ENCODE data around the gene SEMA4A.
A peak's percentile ranks its signal among the peaks of the same experiment; 100 is the strongest.
"Not testable (repeated sequence)": the region's sequence is repeated elsewhere in the genome, so short reads cannot be mapped to it uniquely, and the experiment has no call there.

Gene SEMA4A

DNA sequence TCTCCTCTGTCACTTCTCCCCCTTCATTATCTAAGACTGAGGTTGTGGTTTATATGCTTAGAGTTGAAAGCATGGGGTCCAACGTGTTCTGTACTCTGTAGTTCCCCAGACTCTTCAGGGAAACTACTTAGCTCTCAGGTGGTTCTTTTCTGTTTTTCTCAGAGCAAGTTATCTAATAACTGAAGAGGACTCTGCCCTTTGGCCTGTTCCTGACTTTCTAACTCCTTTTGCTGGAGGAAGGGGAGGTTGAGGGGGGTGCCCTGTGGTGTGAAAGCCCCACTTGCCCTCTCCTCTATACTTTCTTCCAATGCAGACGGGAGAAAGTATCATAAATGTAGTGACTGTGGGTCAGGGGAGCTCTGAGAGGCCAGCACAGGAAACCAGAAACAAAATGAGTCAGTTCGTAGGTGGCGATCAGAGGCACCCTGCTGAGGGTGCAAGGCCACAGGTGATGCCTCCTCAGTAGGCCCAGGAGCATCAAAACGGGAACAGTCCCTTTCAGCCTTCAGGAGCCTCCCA lies 45.5 kb downstream of the SEMA4A start:
- DNase-seq: peak; percentile 51

DNA sequence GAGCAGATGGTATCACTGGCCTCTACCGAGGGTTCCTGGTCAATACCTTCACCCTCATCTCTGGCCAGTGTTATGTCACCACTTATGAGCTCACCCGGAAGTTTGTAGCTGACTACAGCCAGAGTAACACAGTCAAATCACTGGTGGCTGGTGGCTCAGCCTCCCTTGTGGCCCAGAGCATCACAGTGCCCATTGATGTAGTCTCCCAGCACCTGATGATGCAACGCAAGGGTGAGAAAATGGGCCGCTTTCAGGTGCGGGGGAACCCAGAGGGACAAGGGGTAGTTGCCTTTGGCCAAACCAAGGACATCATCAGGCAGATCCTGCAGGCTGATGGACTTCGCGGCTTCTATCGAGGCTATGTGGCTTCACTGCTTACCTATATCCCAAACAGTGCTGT lies 46.7 kb downstream of the SEMA4A start:
- DNase-seq: no peak

GRCh38 chr1:156203331-156203730 lies 49.9 kb downstream of the SEMA4A start:
- DNase-seq: no peak

GRCh38 chr1:156204686-156205085 lies 51.3 kb downstream of the SEMA4A start:
- DNase-seq: no peak

DNA sequence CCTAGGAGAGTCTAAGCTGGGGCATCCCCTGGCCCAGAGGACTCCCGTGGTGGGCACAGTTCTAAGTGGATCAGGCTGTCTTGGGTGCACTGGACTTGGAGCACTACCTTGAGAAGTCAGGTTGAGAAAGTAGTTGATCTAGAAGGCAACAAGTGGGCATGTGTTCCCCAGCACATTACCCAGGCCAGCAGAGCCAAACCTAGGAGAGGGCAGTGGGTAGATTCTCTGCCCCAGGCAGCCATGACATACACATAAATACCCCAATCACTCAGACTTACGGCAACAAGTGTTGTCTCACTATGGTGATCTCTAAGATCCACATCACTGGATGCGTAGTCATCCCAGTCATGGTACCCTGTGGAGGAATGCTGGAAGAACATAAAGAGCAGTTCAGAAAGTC lies 57.9 kb downstream of the SEMA4A start:
- no peak for DNase-seq

DNA sequence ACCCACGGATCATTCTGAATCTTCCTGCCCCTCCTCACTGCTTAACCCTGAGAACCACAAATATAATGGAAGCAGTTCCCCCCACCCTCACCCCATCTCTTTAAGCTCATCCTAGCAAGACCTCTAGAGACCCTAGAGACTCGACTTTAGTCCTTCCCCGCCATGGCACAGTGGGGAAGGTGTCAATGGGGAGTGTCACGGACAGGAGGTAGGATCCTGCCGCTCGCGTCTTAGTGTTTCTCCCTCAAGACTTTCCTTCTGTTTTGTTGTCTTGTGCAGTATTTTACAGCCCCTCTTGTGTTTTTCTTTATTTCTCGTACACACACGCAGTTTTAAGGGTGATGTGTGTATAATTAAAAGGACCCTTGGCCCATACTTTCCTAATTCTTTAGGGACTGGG lies 58.7 kb downstream of the SEMA4A start:
- DNase-seq: no peak

DNA sequence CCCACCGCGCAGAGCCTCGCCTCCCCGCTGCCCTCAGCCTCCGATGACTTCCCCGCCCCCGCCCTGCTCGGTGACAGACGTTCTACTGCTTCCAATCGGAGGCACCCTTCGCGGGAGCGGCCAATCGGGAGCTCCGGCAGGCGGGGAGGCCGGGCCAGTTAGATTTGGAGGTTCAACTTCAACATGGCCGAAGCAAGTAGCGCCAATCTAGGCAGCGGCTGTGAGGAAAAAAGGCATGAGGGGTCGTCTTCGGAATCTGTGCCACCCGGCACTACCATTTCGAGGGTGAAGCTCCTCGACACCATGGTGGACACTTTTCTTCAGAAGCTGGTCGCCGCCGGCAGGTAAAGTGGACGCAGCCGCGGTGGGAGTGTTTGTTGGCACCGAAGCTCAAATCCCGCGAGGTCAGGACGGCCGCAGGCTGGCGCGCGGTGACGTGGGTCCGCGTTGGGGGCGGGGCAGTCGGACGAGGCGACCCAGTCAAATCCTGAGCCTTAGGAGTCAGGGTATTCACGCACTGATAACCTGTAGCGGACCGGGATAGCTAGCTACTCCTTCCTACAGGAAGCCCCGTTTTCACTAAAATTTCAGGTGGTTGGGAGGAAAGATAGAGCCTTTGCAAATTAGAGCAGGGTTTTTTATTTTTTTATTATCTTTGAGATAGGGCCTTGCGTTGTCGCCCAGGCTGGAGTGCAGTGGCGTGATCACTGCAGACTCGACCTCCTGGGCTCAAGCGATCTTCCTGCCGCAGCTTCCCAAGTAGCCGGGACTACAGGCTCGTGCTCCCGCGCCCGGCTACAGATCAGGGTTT lies 59.7 kb downstream of the SEMA4A start, which contains the start of gene PMF1:
Gene PMF1 (plus strand): TSS at position 175 of the 811 bp plus-strand sequence. CDS start 9 bp downstream, at position 184.
- peak; percentile 98 for DNase-seq

DNA sequence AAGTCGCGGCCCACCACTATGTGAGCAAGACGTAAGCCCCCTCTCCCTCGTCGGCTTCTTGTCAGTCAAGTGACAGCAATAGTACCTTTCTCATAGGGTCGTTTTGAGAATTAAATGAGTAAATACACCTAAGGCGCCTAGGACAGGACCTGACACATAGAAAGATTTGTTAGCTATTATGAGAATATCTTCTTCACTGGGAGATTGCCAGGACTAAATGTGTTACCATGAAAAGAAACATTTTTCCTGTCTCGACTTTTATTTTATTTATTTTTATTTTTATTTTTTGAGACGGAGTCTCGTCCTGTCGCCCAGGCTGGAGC lies 60.2 kb downstream of the SEMA4A start:
- no peak for DNase-seq

GRCh38 chr1:156214024-156214748 lies 60.8 kb downstream of the SEMA4A start:
- peak; percentile 53 for DNase-seq

- DNase-seq: not testable (repeated sequence)
Observed at GRCh38 chr1:156216361-156217086, 63.1 kb downstream of the SEMA4A start.

GRCh38 chr1:156217871-156218270 lies 64.5 kb downstream of the SEMA4A start:
- DNase-seq: peak; percentile 52

DNA sequence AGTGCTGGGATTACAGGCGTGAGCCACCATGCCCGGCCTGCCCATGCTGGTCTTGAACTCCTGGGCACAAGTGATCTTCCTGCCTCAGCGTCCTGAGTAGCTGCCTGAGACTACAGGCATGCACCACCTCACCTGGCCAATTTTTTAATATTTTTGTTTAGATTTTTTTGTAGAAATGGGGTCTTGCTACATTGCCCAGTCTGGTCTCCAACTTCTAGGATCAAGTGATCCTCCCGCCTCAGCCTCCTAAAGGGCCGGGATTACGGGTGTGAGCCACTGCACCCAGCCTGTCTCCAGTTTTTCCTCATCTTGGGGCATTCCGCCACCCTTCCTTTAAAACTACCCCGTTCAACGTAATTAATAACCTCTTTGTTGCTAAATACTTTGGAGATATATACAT lies 66.8 kb downstream of the SEMA4A start:
- DNase-seq: no peak

- peak; percentile 54 for DNase-seq
Observed at GRCh38 chr1:156221986-156222692, 68.8 kb downstream of the SEMA4A start.

- DNase-seq: no peak
Observed at GRCh38 chr1:156225677-156226014, 72.3 kb downstream of the SEMA4A start.

DNA sequence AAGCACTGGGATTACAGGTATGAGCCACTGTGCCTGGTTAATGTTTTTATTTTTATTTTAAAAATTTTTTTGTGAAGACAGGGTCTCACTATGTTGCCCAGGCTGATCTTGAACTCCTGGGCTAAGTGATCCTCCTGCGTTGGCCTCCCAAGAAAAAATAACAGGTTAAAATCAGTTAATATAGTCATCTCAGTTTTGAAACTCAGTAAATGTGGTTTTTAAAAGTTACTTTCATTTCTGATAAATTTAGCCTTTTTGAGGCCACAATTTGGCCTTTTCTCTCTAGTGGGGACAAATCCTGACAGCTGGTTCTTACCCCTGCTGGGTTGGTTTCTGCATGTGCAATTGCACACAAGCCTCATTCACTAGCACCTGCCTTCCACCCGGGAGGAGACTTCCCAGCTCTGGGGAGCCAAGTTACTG lies 72.7 kb downstream of the SEMA4A start:
- no peak for DNase-seq

DNA sequence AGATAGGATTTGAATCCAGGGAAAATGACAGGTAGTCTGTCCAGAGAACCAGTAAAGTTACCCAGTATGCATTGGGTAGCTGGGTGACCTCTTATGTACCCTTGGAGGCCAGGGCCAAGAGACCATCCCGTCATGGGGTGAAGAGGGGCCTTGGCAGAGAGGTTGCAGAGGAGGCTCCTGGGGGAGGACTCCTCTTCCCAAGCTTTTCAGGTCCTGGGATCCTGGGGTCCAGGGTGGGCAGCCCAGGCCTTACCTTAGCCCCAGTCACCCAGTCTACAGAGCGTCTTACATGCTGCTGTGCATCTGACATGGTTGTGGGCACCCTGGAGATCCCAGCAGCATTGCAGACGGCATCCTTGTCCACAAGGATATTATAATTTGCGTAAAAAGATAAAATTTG lies 73.4 kb downstream of the SEMA4A start:
- DNase-seq: no peak
